Natural killer cell (primary cell): ENCODE data around the gene FHOD1. TPM values are rescaled to one million over a fixed set of nuclear protein-coding genes. Genes with fewer than 3 reads are reported as not detected.
A peak's percentile ranks its signal among the peaks of the same experiment; 100 is the strongest.

ENCODE experiments used
- ATAC-seq, 3 donors: fragments of 150-1000 bp in 2 of 3; fragments of 200-7000 bp in 1 of 3; cut with Tn5 transposase; 1 replicate in 1 of 3; 2 replicates in 2 of 3; pipeline ENCODE4 v1.10.0; 2021; ENCODE audit warnings: mild to moderate bottlenecking in 2 of 3, moderate library complexity in 2 of 3
- DNase-seq, 2 donors: peaks; one replicate each; pipeline versions ENCODE4 v3.0.0 to v3.0.0-alpha.2; 2013 to 2021; ENCODE audit warnings: mixed read lengths in 1 of 2
- H3K27ac ChIP-seq: one replicate; pipeline ENCODE4 v1.5.1; 2013; ENCODE audit warnings: mild to moderate bottlenecking, low read length
- H3K27me3 ChIP-seq: one replicate; pipeline ENCODE4 v1.6.1; 2013; ENCODE audit warnings: low read length; ENCODE audit not compliant: control insufficient read depth, insufficient read depth
- H3K36me3 ChIP-seq: one replicate; pipeline ENCODE4 v1.6.1; 2013; ENCODE audit warnings: low read length; ENCODE audit not compliant: control insufficient read depth, insufficient read depth
- H3K4me1 ChIP-seq: one replicate; pipeline ENCODE4 v1.6.1; 2013; ENCODE audit warnings: low read length; ENCODE audit not compliant: control insufficient read depth, insufficient read depth
- H3K4me3 ChIP-seq: one replicate; pipeline ENCODE4 v1.5.1; 2013; ENCODE audit warnings: low read length
- H3K9me3 ChIP-seq: one replicate; pipeline ENCODE4 v1.6.1; 2013; ENCODE audit warnings: low read length; ENCODE audit not compliant: control insufficient read depth, insufficient read depth
- H3K27ac Mint-ChIP-seq, 2 donors: one replicate each; pipeline ENCODE4 v1.8.0; 2022; ENCODE audit warnings: mild to moderate bottlenecking in 2 of 2, mixed read lengths in 2 of 2, moderate library complexity in 1 of 2
- H3K27me3 Mint-ChIP-seq, 2 donors: one replicate each; pipeline ENCODE4 v1.8.0; 2022; ENCODE audit warnings: low read depth in 2 of 2, mixed read lengths in 2 of 2
- H3K36me3 Mint-ChIP-seq: one replicate; pipeline ENCODE4 v1.8.0; 2022; ENCODE audit warnings: mixed read lengths
- H3K4me1 Mint-ChIP-seq, 2 donors: one replicate each; pipeline ENCODE4 v1.8.0; 2022; ENCODE audit warnings: mixed read lengths in 2 of 2
- H3K4me3 Mint-ChIP-seq: one replicate; pipeline ENCODE4 v1.8.0; 2022; ENCODE audit warnings: mild to moderate bottlenecking, moderate library complexity, mixed read lengths
- H3K9me3 Mint-ChIP-seq, 2 donors: one replicate each; pipeline ENCODE4 v1.8.0; 2022; ENCODE audit warnings: mixed read lengths in 2 of 2
- WGBS: methylation state at CpG from one replicate; pipeline ENCODE4 v1.1.7; 2013; ENCODE audit warnings: missing lambda C conversion rate; ENCODE audit not compliant: insufficient coverage; 5-methylcytosine and 5-hydroxymethylcytosine counted together
- intact Hi-C: fragments of 100-400 bp; cut with micrococcal nuclease; formaldehyde crosslinking; loops from one replicate; pipeline ENCODE4 v1.14.2; 2022
- total RNA-seq, 4 donors: library from RNA; stranded (reverse); fragments of 120-200 nt in 1 of 4; gene quantifications; one replicate each; pipeline versions ENCODE4 v1.2.3 to v1.2.4, GENCODE V29; 2013 to 2022
- TF ChIP-seq, protein P1 (sequence below): fragments of 200-600 bp; IDR thresholded peaks from one replicate; pipeline ENCODE4 v1.8.0; 2022; ENCODE audit warnings: antibody characterized with exemption

The FHOD1 gene
- total RNA-seq, 3 donors from 2014 or later (not counting 1 experiment from before 2014, with no cell fraction given) = 79.3 to 96.8 (median 89.2) TPM

GRCh38 chr16:67228905-67229304, 18.4 kb downstream of the FHOD1 start:
- no peaks in the 10 kb centered on the region for H3K27me3 ChIP-seq
- peaks cover 36% of the 10 kb centered on the region for H3K36me3 ChIP-seq
- Mint-ChIP-seq H3K9me3 (no peaks in the 10 kb centered on the region), H3K27me3 (no peaks in the 10 kb centered on the region), H3K4me1 (peaks cover 28 to 29% of the 10 kb centered on the region in 2 donors), H3K36me3 (no peaks in the 10 kb centered on the region), H3K4me3 (peak overlapping the region; percentile 63), H3K27ac (peak overlapping the region; percentile 24 to 99)
- H3K27ac ChIP-seq = no peak overlapping the region
- 93% methylated on average over 9 of the region's 9 CpGs for WGBS
- H3K4me3 ChIP-seq = no peak overlapping the region
- TF ChIP-seq, protein P1, sequence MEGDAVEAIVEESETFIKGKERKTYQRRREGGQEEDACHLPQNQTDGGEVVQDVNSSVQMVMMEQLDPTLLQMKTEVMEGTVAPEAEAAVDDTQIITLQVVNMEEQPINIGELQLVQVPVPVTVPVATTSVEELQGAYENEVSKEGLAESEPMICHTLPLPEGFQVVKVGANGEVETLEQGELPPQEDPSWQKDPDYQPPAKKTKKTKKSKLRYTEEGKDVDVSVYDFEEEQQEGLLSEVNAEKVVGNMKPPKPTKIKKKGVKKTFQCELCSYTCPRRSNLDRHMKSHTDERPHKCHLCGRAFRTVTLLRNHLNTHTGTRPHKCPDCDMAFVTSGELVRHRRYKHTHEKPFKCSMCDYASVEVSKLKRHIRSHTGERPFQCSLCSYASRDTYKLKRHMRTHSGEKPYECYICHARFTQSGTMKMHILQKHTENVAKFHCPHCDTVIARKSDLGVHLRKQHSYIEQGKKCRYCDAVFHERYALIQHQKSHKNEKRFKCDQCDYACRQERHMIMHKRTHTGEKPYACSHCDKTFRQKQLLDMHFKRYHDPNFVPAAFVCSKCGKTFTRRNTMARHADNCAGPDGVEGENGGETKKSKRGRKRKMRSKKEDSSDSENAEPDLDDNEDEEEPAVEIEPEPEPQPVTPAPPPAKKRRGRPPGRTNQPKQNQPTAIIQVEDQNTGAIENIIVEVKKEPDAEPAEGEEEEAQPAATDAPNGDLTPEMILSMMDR = no peak
- intact Hi-C loops = no loop called here
- DNase-seq (no peak), ATAC-seq (no peak)
- H3K4me1 ChIP-seq = peaks cover 26% of the 10 kb centered on the region
- H3K9me3 ChIP-seq = no peaks in the 10 kb centered on the region

DNA sequence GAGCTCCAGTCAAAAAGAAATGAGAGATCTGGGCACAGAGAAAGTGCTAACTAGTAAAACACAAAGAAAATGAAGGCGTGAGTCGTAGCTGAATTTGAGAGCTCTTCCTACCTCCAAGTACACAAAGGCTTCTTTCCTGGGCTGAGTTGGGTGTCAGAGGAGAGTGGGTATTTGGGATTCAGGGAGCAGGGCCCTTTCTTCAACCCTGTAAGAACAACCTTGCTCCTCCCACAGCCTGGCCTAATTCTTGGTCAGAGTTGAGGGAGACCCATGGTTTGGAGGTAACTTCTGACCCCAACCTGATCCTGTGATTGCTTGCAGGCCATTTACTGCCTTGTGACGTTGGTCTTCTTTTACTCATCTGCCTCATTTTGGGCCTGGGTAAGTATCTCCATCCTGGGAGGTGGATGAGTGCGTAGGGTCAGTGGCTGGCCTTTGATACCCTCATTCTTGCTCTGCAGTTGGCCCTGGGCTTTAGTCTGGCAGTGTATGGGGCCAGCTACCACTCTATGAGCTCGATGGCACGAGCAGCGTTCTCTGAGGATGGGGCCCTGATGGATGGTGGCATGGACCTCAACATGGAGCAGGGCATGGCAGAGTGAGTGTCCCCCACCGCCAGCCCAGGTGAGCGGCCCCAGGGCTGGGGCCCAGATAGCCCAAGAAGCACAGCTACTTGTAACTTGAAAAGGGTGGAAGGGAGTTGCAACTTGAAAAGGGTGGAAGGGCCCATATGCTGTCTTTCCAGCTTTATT, 19.1 kb downstream of the FHOD1 start:
- peaks cover 28 to 29% of the 10 kb centered on the region in 2 donors for H3K4me1 Mint-ChIP-seq
- no peak for DNase-seq
- WGBS = 92% methylated on average over 9 of the region's 9 CpGs
- Histone ChIP-seq H3K27me3 (no peaks in the 10 kb centered on the region), H3K36me3 (peaks cover 31% of the 10 kb centered on the region), H3K27ac (no peak overlapping the region), H3K9me3 (no peaks in the 10 kb centered on the region), H3K4me1 (peaks cover 26% of the 10 kb centered on the region), H3K4me3 (no peak overlapping the region)
- H3K27me3 Mint-ChIP-seq = no peaks in the 10 kb centered on the region
- TF ChIP-seq, protein P1 = no peak
- intact Hi-C loops = no loop called here
- no peaks in the 10 kb centered on the region for H3K36me3 Mint-ChIP-seq
- no peaks in the 10 kb centered on the region for H3K9me3 Mint-ChIP-seq
- ATAC-seq = no peak
- H3K4me3 Mint-ChIP-seq = peak overlapping the region; percentile 100
- H3K27ac Mint-ChIP-seq = peak overlapping the region; percentile 96 to 99

GRCh38 chr16:67227567-67227921, 19.7 kb downstream of the FHOD1 start:
- Mint-ChIP-seq H3K27me3 (no peaks in the 10 kb centered on the region), H3K4me3 (peak overlapping the region; percentile 100), H3K27ac (peak overlapping the region; percentile 96 to 99), H3K36me3 (no peaks in the 10 kb centered on the region), H3K4me1 (peaks cover 28 to 29% of the 10 kb centered on the region in 2 donors), H3K9me3 (no peaks in the 10 kb centered on the region)
- 15% methylated on average over 12 of the region's 12 CpGs for WGBS
- H3K36me3 ChIP-seq = peaks cover 31% of the 10 kb centered on the region
- no peaks in the 10 kb centered on the region for H3K27me3 ChIP-seq
- intact Hi-C loops = loop anchor here (1.0 to 2.0 kb wide), 3 partner anchors 20 to 43 kb away; partner anchors contain the start of genes E2F4 and FHOD1
- DNase-seq = no peak
- TF ChIP-seq, protein P1 = no peak
- H3K27ac ChIP-seq = peak overlapping the region; percentile 80
- H3K4me1 ChIP-seq = peaks cover 26% of the 10 kb centered on the region
- ATAC-seq = no peak
- peak overlapping the region; percentile 100 for H3K4me3 ChIP-seq
- H3K9me3 ChIP-seq = no peaks in the 10 kb centered on the region
